Skeletal muscle satellite cell (primary cell): Measurements from ENCODE around the gene CD40.

Experiments used
- H3K27me3 ChIP-seq: 2 replicates; pipeline ENCODE4 v1.7.0; 2013; ENCODE audit warnings: low read length; ENCODE audit not compliant: control insufficient read depth, insufficient read depth
- H3K36me3 ChIP-seq: 2 replicates; pipeline ENCODE4 v1.7.0; 2013; ENCODE audit warnings: mild to moderate bottlenecking, control low read depth, low read length; ENCODE audit not compliant: insufficient read depth
- H3K4me1 ChIP-seq: 2 replicates; pipeline ENCODE4 v1.7.0; 2013; ENCODE audit warnings: low read length; ENCODE audit not compliant: control insufficient read depth, insufficient read depth
- H3K4me2 ChIP-seq: 2 replicates; pipeline ENCODE4 v1.7.0; 2013; ENCODE audit warnings: mild to moderate bottlenecking, low read length
- H3K4me3 ChIP-seq: 2 replicates; pipeline ENCODE4 v1.7.0; 2013; ENCODE audit warnings: low read length
- H3K9ac ChIP-seq: 2 replicates; pipeline ENCODE4 v1.7.0; 2013; ENCODE audit warnings: mild to moderate bottlenecking, low read depth, low read length, moderate library complexity
- H3K9me3 ChIP-seq: replicated peaks from 2 replicates; pipeline ENCODE4 v1.7.0; 2013; ENCODE audit warnings: mild to moderate bottlenecking, control low read depth, low read length

CD40 gene

DNA sequence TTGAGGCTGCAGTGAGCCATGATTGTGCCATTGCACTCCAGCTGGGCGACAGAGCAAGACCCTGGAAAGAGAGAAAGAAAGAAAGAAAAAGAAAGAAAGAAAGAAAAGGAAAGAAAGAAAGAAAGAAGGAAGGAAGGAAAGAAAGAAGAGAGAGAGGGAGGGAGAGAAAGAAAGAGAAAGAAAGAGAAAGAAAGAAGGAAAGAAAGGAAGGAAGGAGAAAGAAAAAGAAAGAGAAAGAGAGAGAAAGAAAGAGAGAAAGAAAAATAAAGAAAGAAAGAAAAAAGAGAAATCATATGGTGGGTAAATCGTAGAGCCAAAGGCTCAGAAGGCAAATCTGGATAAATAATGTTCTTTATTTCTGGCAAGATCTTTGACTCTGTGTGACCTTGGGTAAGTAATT lies 53.4 kb downstream of the CD40 start:
- Histone ChIP-seq H3K9ac (no peak overlapping the region), H3K27me3 (peaks cover 61% of the 10 kb centered on the region), H3K4me2 (no peak overlapping the region), H3K4me1 (no peaks in the 10 kb centered on the region), H3K36me3 (no peaks in the 10 kb centered on the region), H3K4me3 (no peak overlapping the region), H3K9me3 (no peaks in the 10 kb centered on the region)

DNA sequence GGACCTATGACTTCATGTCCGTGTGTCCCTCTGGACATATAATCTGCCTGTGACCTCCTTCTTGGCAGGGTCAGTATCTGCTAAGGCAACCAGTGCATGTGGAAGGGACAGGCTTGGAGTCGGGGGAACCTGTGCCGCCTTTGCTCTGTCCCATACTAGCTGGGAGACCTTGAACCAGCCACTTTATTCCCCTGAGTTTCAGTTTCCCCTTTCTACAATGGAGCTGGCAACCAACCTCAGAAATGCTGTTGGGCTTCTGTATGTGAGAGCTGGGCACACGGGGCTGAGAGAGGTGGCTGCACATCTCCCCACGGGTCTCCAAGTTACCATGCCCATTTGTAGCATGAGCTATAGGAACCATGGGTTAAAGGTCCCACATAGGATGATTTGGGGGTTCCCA lies 53.8 kb downstream of the CD40 start:
- H3K9me3 ChIP-seq = no peaks in the 10 kb centered on the region
- no peaks in the 10 kb centered on the region for H3K4me1 ChIP-seq
- H3K27me3 ChIP-seq = peaks cover 62% of the 10 kb centered on the region
- H3K9ac ChIP-seq = no peak overlapping the region
- H3K4me3 ChIP-seq = no peak overlapping the region
- no peaks in the 10 kb centered on the region for H3K36me3 ChIP-seq
- no peak overlapping the region for H3K4me2 ChIP-seq

DNA sequence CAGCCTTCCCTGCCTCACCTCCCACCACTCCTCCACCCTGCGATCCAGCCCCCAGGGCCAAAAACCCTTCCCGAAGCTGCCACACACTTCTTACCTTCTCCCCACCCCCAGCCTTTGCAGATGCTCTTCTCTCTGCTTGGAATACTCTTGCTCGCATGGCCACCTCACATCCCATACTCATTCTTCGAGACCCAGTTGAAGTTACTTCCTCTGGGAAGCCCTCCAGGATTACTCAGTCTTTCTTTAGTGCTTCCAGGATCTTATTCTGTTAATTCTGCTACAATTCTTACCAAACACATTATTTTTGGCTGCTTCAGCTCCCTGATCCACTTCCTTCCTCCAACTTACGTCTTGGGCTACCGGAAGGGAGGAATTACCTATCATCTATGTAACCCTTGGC lies 54.3 kb downstream of the CD40 start:
- Histone ChIP-seq H3K9ac (no peak overlapping the region), H3K4me1 (no peaks in the 10 kb centered on the region), H3K4me3 (no peak overlapping the region), H3K36me3 (no peaks in the 10 kb centered on the region), H3K9me3 (no peaks in the 10 kb centered on the region), H3K27me3 (peaks cover 66% of the 10 kb centered on the region), H3K4me2 (no peak overlapping the region)

DNA sequence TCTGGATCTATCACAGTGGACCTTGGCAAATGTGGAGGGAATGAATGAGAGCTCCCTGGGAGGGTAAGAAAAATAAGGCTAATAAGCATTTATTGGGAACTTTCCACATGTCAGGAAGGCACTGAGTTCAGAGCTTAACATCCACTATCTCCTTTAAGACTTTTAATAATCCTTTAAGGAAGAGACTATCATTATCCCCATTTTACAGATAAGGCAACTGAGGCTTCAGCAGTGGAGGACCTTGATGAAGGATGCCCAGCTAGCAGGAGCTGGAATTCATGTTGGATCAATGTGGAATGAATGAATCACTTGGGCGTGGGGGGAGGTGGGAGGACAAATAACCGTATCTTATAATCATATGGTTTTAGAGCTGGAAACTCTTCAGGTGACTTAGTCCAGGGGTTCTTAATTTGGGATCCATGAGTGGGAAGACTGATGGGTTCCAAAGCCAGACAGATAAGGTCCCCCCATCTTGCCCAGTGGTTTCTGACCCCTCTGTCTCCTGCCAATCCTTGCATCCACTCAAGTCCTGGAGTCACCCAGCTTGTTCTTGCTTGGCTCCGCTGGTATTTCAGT lies 54.9 kb downstream of the CD40 start:
- Histone ChIP-seq H3K4me1 (no peaks in the 10 kb centered on the region), H3K9ac (no peak overlapping the region), H3K36me3 (no peaks in the 10 kb centered on the region), H3K27me3 (peaks cover 64% of the 10 kb centered on the region), H3K4me2 (no peak overlapping the region), H3K9me3 (no peaks in the 10 kb centered on the region), H3K4me3 (no peak overlapping the region)

DNA sequence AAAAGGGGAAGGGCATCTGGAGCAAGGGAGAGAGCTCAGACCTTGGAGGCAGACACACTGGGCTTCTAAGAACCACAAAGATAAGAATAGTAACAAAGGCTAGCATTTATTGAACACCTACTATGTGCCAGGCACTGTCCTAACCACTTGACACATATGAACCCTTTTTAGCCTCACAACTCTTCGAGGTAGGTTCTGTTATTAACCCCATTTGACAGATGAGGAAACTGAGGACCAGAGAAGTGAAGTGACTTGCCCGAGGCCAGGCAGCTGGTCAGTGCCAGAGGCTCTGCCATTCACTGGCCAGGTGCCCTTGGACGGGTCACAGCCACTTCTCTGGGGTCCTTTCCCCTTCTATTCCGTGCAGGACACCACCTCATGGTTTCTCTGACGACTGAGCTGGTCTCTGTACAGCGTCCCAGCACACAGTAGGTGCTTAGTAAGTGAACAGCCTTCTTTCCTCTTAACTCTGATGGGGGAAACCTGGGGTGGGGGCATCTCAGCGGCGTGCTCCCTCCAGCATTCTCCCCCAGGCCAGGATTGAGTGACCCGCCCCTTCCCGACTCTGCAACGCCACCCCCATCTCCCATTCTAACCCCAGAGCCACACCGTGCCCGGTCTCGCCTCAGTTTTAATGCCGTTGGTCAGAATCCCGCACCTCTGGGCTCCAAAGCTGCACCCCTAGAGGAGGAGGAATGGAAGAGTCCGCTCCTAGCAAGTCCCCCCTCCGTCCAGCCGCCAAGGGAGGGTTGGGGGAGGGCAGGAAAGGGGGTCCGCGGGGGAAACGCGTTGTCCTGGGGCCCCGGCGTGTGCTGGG lies 55.7 kb downstream of the CD40 start:
- no peak overlapping the region for H3K9ac ChIP-seq
- no peak overlapping the region for H3K4me2 ChIP-seq
- H3K4me3 ChIP-seq = no peak overlapping the region
- no peaks in the 10 kb centered on the region for H3K36me3 ChIP-seq
- H3K4me1 ChIP-seq = no peaks in the 10 kb centered on the region
- peaks cover 61% of the 10 kb centered on the region for H3K27me3 ChIP-seq
- no peaks in the 10 kb centered on the region for H3K9me3 ChIP-seq

DNA sequence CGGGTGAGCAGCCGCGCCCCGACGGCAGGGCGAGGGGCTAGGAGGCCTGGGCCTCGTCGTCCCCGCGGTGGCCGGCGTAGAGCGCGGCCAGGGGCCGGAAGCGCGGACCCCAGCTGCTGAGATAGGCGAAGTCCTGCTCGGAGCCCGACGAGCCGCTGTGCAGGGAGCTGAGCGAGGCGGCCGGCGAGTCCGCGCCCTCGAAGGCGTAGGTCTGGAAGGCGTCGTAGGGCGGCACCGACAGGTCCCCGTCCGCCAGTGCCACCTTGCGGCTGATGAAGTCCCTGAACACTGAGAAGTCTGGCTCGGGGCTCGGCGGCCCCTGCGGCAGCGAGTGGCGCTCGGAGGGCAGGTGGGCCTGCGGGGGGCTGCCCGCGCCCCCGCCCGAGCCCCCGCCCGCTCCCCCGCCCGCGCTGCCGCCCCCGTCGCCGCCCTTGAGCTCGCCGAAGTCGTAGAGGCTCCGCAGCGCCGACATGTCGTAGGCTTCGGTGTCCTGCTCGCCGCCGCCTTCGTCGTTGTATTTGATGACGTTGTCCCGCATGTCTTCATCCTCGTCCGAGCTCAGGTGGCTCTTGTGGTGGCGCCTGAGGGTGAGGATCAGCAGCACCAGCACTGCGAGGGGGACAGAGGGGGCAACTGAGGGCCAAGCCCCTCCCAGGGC lies 56.5 kb downstream of the CD40 start:
- H3K36me3 ChIP-seq = no peaks in the 10 kb centered on the region
- no peaks in the 10 kb centered on the region for H3K4me1 ChIP-seq
- H3K9me3 ChIP-seq = no peaks in the 10 kb centered on the region
- no peak overlapping the region for H3K4me2 ChIP-seq
- no peak overlapping the region for H3K9ac ChIP-seq
- no peak overlapping the region for H3K4me3 ChIP-seq
- peaks cover 65% of the 10 kb centered on the region for H3K27me3 ChIP-seq

DNA sequence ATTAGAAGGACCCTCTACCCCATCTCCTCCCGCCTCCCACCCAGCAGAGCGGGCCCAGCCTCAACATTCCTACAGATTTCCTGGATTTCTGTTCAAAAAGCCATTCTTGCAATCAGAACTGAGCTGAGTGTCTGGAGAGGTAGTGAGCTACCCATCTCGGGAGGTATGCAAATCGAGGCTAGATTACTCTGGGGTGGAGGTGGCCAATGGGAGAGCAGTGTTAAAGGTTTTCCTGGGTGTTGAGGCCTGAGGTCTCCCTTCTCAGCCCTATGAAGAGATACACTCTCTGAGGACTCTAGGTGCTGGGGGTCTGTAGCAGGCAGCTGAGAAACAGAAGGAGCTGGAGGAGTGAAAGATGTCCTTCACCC lies 57.0 kb downstream of the CD40 start:
- H3K4me1 ChIP-seq = no peaks in the 10 kb centered on the region
- H3K36me3 ChIP-seq = no peaks in the 10 kb centered on the region
- no peak overlapping the region for H3K4me2 ChIP-seq
- peaks cover 67% of the 10 kb centered on the region for H3K27me3 ChIP-seq
- no peak overlapping the region for H3K4me3 ChIP-seq
- no peak overlapping the region for H3K9ac ChIP-seq
- H3K9me3 ChIP-seq = no peaks in the 10 kb centered on the region

DNA sequence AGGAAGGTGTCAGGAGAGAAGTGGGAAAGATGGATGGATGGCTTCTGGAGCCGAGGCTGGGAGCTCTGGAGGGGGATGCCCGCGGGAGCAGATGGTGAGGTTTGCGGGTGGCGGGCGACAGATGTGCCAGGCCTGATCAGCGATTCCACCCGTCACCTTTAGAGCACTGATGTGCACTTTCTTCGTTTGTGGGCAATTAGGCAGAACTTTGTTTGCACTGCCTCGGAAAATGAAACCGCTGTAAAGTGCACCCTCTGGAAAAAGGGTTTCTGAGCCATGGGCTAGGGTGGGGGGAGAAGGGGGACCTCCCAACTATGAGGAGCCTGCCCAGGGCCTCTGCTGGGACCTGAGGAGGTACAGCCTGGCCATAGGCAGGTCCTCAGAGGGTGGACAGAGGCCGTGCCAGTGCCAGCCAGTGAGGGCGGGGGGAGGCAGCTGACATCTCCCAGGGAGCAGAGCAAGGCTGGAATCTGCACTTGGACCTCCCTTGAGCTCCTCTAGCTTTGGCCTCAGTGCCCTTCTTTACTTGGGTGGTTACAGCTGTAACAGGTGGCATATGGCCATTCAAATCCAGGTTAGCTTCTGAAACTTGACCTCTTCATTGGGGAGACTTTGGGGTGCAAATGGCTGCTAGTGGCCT lies 58.7 kb downstream of the CD40 start:
- Histone ChIP-seq H3K9ac (no peak overlapping the region), H3K27me3 (peaks cover 61% of the 10 kb centered on the region), H3K4me2 (no peak overlapping the region)

DNA sequence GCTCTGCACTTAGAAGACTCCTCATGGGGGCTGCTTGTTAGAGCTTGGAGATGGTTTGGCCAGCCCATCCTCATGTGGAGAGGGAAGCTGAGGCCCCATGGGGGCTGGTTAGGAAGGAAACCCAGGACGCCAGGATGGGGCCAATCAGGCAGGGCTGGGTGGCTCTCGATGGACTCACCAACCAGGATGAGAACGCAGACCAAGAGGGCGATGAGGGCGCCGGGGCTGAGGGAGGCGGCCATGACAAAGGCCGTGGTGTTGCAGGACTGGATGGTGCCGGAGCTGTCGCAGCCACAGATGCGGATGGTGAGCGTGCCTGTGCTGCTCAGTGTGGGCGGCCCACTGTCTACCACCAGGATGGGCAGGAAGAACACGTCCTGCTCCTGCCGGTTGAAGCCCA lies 59.7 kb downstream of the CD40 start:
- peaks cover 60% of the 10 kb centered on the region for H3K27me3 ChIP-seq
- no peak overlapping the region for H3K4me2 ChIP-seq
- H3K36me3 ChIP-seq = no peaks in the 10 kb centered on the region
- H3K9ac ChIP-seq = no peak overlapping the region
- H3K9me3 ChIP-seq = no peaks in the 10 kb centered on the region
- H3K4me1 ChIP-seq = no peaks in the 10 kb centered on the region
- no peak overlapping the region for H3K4me3 ChIP-seq

More for the DNA sequence above, 58.7 kb downstream of the CD40 start:
- Histone ChIP-seq H3K4me3 (no peak overlapping the region), H3K36me3 (no peaks in the 10 kb centered on the region), H3K9me3 (no peaks in the 10 kb centered on the region), H3K4me1 (no peaks in the 10 kb centered on the region)

DNA sequence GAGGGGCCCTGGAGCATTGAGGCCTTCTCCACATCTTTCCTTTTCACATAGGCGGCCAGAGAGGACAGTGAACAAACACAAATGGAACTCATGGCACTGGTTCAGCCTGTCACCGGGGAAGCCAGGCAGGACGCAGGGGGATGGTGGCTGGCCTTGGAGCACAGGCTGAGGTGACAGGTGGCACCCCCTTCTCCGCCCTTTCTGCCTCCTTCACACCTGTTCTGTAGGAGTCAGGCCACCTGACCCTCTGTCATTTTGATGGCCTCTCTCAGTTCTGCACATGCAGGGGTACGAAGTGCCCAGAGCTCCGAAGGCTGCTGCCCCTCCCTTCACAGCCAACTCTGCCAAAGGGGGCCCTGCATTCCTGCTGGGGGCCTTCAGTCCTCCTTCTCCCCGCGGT lies 60.8 kb downstream of the CD40 start:
- no peaks in the 10 kb centered on the region for H3K4me1 ChIP-seq
- H3K27me3 ChIP-seq = peaks cover 49% of the 10 kb centered on the region
- no peak overlapping the region for H3K9ac ChIP-seq
- H3K9me3 ChIP-seq = no peaks in the 10 kb centered on the region
- H3K36me3 ChIP-seq = no peaks in the 10 kb centered on the region
- no peak overlapping the region for H3K4me2 ChIP-seq
- H3K4me3 ChIP-seq = no peak overlapping the region
